ENCODE measurements around the gene PNMT. TPM values are rescaled to one million over a fixed set of nuclear protein-coding genes. Genes with fewer than 3 reads are reported as not detected.

PNMT gene
- total and polyA plus RNA-seq, 2 experiments from 2014 or later, result 1.9 to 2.5 TPM

DNA sequence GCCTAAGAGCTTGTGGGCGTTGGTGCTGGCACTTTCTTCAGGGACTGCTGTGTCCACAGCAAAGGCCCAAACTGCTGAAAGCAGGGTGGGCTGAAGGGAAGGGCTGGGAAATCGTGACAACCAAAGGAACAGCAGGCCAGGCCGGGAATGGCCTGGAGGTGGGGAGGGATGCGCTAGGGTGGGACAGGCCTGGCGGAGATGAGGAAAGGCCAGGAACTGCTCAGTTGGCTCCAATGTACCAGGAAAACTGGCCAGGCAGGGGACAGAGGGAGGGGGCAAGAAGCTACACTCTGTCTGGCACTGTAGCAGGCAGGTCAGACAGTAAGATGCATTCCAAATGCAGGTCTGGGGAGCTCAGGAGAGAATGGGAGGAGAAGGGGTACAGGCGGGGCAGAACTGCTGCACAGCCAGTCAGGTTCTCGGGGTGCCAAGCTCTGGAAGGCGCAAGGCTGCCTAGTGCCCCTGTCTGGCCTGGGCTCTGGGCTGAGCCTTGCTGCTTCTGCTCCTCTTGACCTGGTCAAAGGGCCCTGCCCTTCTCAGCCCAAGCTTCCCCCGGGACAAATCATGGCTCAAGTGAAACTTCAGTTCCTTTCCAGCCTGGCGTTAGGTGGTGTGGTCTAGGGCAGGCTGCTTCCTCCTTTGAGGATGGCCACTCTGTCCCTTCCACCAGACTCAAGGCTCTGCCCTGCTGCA, 7.3 kb downstream of the PNMT start:
- Histone ChIP-seq H3K36me3 (ENCODE audit: insufficient read depth) (no peaks in the 10 kb centered on the region), H3K27ac (ENCODE audit: low read depth) (peak overlapping the region; percentile 50; the same call in 1 of the 2 replicates), H3K79me2 (replicated peaks; ENCODE audit: insufficient read depth) (no peaks in the 10 kb centered on the region), H3K4me2 (no peak overlapping the region), H3K27me3 (ENCODE audit: insufficient read depth) (no peaks in the 10 kb centered on the region), H2AFZ (no peak overlapping the region), H3K4me1 (ENCODE audit: insufficient read depth) (0 out of 2 replicates have a peak, but pooled peaks cover 5% of the 10 kb centered on the region), H3K4me3 (no peak overlapping the region), H4K20me1 (replicated peaks; ENCODE audit: insufficient read depth) (no peaks in the 10 kb centered on the region), H3K9me2 (ENCODE audit: insufficient read depth) (no peaks in the 10 kb centered on the region), H3F3A (replicated peaks; ENCODE audit: low read depth) (no peaks in the 10 kb centered on the region)
- peaks cover 30% of the 10 kb centered on the region for H3K4me1 Mint-ChIP-seq
- peaks cover 11% of the 10 kb centered on the region; the same call in 2 of the 3 replicates for H3K36me3 Mint-ChIP-seq (ENCODE audit: low read depth)
- H3K4me3 Mint-ChIP-seq, result no peak overlapping the region
- no peak overlapping the region; the same call in 1 of the 2 replicates for H3K27ac Mint-ChIP-seq
- TF ChIP-seq JUNB (IDR thresholded peaks at IDR 0.05; ENCODE audit: unreplicated experiment) (no peak), STAT1 (IDR thresholded peaks at IDR 0.05; ENCODE audit: unreplicated experiment) (no peak), CREB1 (CRISPR knock-in tag; IDR thresholded peaks at IDR 0.05; ENCODE audit: low read depth) (no peak), POLR2AphosphoS5 (IDR thresholded peaks at IDR 0.05; ENCODE audit: low read depth) (no peak), EZH2phosphoT487 (IDR thresholded peaks at IDR 0.05; ENCODE audit: unreplicated experiment) (no peak), ZNF331 (CRISPR knock-in tag; IDR thresholded peaks at IDR 0.05; ENCODE audit: low read depth) (no peak), NANOG (IDR thresholded peaks at IDR 0.05; ENCODE audit: borderline replicate concordance) (no peak), ZNF114 (CRISPR knock-in tag; IDR thresholded peaks at IDR 0.05) (no peak), EZH2 (IDR thresholded peaks at IDR 0.05; ENCODE audit: low read depth, unreplicated experiment) (no peak)
- TF ChIP-seq, protein P1, sequence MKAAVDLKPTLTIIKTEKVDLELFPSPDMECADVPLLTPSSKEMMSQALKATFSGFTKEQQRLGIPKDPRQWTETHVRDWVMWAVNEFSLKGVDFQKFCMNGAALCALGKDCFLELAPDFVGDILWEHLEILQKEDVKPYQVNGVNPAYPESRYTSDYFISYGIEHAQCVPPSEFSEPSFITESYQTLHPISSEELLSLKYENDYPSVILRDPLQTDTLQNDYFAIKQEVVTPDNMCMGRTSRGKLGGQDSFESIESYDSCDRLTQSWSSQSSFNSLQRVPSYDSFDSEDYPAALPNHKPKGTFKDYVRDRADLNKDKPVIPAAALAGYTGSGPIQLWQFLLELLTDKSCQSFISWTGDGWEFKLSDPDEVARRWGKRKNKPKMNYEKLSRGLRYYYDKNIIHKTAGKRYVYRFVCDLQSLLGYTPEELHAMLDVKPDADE (IDR thresholded peaks at IDR 0.05), result no peak
- TF ChIP-seq, protein P2, sequence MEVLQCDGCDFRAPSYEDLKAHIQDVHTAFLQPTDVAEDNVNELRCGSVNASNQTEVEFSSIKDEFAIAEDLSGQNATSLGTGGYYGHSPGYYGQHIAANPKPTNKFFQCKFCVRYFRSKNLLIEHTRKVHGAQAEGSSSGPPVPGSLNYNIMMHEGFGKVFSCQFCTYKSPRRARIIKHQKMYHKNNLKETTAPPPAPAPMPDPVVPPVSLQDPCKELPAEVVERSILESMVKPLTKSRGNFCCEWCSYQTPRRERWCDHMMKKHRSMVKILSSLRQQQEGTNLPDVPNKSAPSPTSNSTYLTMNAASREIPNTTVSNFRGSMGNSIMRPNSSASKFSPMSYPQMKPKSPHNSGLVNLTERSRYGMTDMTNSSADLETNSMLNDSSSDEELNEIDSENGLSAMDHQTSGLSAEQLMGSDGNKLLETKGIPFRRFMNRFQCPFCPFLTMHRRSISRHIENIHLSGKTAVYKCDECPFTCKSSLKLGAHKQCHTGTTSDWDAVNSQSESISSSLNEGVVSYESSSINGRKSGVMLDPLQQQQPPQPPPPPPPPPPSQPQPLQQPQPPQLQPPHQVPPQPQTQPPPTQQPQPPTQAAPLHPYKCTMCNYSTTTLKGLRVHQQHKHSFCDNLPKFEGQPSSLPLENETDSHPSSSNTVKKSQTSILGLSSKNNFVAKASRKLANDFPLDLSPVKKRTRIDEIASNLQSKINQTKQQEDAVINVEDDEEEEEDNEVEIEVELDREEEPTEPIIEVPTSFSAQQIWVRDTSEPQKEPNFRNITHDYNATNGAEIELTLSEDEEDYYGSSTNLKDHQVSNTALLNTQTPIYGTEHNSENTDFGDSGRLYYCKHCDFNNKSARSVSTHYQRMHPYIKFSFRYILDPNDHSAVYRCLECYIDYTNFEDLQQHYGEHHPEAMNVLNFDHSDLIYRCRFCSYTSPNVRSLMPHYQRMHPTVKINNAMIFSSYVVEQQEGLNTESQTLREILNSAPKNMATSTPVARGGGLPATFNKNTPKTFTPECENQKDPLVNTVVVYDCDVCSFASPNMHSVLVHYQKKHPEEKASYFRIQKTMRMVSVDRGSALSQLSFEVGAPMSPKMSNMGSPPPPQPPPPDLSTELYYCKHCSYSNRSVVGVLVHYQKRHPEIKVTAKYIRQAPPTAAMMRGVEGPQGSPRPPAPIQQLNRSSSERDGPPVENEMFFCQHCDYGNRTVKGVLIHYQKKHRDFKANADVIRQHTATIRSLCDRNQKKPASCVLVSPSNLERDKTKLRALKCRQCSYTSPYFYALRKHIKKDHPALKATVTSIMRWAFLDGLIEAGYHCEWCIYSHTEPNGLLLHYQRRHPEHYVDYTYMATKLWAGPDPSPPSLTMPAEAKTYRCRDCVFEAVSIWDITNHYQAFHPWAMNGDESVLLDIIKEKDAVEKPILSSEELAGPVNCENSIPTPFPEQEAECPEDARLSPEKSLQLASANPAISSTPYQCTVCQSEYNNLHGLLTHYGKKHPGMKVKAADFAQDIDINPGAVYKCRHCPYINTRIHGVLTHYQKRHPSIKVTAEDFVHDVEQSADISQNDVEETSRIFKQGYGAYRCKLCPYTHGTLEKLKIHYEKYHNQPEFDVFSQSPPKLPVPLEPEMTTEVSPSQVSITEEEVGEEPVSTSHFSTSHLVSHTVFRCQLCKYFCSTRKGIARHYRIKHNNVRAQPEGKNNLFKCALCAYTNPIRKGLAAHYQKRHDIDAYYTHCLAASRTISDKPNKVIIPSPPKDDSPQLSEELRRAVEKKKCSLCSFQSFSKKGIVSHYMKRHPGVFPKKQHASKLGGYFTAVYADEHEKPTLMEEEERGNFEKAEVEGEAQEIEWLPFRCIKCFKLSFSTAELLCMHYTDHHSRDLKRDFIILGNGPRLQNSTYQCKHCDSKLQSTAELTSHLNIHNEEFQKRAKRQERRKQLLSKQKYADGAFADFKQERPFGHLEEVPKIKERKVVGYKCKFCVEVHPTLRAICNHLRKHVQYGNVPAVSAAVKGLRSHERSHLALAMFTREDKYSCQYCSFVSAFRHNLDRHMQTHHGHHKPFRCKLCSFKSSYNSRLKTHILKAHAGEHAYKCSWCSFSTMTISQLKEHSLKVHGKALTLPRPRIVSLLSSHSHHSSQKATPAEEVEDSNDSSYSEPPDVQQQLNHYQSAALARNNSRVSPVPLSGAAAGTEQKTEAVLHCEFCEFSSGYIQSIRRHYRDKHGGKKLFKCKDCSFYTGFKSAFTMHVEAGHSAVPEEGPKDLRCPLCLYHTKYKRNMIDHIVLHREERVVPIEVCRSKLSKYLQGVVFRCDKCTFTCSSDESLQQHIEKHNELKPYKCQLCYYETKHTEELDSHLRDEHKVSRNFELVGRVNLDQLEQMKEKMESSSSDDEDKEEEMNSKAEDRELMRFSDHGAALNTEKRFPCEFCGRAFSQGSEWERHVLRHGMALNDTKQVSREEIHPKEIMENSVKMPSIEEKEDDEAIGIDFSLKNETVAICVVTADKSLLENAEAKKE (CRISPR knock-in tag; IDR thresholded peaks at IDR 0.05), result no peak
- TF ChIP-seq, protein P3, sequence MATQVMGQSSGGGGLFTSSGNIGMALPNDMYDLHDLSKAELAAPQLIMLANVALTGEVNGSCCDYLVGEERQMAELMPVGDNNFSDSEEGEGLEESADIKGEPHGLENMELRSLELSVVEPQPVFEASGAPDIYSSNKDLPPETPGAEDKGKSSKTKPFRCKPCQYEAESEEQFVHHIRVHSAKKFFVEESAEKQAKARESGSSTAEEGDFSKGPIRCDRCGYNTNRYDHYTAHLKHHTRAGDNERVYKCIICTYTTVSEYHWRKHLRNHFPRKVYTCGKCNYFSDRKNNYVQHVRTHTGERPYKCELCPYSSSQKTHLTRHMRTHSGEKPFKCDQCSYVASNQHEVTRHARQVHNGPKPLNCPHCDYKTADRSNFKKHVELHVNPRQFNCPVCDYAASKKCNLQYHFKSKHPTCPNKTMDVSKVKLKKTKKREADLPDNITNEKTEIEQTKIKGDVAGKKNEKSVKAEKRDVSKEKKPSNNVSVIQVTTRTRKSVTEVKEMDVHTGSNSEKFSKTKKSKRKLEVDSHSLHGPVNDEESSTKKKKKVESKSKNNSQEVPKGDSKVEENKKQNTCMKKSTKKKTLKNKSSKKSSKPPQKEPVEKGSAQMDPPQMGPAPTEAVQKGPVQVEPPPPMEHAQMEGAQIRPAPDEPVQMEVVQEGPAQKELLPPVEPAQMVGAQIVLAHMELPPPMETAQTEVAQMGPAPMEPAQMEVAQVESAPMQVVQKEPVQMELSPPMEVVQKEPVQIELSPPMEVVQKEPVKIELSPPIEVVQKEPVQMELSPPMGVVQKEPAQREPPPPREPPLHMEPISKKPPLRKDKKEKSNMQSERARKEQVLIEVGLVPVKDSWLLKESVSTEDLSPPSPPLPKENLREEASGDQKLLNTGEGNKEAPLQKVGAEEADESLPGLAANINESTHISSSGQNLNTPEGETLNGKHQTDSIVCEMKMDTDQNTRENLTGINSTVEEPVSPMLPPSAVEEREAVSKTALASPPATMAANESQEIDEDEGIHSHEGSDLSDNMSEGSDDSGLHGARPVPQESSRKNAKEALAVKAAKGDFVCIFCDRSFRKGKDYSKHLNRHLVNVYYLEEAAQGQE (IDR thresholded peaks at IDR 0.05; ENCODE audit: unreplicated experiment), result no peak
- TF ChIP-seq, protein P4, sequence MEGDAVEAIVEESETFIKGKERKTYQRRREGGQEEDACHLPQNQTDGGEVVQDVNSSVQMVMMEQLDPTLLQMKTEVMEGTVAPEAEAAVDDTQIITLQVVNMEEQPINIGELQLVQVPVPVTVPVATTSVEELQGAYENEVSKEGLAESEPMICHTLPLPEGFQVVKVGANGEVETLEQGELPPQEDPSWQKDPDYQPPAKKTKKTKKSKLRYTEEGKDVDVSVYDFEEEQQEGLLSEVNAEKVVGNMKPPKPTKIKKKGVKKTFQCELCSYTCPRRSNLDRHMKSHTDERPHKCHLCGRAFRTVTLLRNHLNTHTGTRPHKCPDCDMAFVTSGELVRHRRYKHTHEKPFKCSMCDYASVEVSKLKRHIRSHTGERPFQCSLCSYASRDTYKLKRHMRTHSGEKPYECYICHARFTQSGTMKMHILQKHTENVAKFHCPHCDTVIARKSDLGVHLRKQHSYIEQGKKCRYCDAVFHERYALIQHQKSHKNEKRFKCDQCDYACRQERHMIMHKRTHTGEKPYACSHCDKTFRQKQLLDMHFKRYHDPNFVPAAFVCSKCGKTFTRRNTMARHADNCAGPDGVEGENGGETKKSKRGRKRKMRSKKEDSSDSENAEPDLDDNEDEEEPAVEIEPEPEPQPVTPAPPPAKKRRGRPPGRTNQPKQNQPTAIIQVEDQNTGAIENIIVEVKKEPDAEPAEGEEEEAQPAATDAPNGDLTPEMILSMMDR (conservative IDR thresholded peaks at IDR 0.05; ENCODE audit: low read depth in 2 of 2), result no peak
- H3K27me3 Mint-ChIP-seq (ENCODE audit: insufficient read depth, low read depth, poor library complexity), result peaks cover 31% of the 10 kb centered on the region
- ATAC-seq, result no peak
- no peak for DNase-seq (ENCODE audit: low spot score)
- H3K9me3 Mint-ChIP-seq, result no peaks in the 10 kb centered on the region
